GM20431 (cell line): ENCODE measurements around the gene PANX3.

Source experiments
- in situ Hi-C: fragments of 300-500 bp; cut with MseI, MboI; formaldehyde crosslinking; loops from one replicate; pipeline ENCODE4 v1.15.0; 2020; ENCODE audit warnings: low sequenced_read_pairs; ENCODE audit not compliant: unreplicated experiment

PANX3 gene

DNA sequence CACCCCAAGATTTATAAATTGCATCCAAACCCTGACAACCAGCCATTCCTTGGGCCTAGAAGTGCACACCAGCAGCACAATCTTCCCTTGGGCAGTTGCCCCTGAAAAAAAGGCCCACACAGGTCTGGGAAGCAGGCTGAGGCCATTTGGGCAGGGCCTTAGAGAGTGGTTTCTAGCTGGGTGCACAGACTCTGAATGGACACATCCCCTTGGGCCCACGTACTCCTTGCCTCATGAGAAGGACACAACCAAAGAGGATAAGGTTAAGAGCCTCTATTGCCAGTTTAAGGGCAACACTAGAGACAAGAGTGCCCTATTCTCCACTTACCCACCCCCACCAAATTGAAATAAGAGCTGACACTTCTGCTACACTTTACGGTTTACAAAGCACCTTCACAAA lies 933 bp upstream of the PANX3 start:
- in situ Hi-C loops: no loop called here

DNA sequence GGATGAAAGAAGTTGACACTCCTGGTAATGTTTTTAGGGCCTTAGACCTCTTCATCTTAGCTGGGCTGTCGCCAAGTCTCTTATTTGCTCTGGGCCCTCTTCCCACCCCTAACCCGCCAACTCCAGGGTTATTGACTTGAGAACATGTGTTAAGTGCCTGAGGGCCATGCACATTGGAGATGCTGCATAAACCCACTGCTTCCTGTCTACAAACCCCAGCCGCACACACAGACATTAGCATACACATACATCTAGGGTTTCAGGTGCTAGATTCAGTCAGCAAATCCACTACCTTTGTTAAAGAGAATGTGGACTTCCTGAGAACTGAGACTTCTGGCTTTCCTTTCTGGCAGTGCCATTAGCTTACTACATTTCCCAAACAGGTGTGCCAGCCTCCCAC lies 817 bp downstream of the PANX3 start:
- in situ Hi-C loops: no loop called here

- in situ Hi-C loops: no loop called here
Observed at GRCh38 chr11:124612567-124613246, 1.5 kb downstream of the PANX3 start.

- in situ Hi-C loops: no loop called here
Observed at GRCh38 chr11:124618863-124619262, 7.6 kb downstream of the PANX3 start.

DNA sequence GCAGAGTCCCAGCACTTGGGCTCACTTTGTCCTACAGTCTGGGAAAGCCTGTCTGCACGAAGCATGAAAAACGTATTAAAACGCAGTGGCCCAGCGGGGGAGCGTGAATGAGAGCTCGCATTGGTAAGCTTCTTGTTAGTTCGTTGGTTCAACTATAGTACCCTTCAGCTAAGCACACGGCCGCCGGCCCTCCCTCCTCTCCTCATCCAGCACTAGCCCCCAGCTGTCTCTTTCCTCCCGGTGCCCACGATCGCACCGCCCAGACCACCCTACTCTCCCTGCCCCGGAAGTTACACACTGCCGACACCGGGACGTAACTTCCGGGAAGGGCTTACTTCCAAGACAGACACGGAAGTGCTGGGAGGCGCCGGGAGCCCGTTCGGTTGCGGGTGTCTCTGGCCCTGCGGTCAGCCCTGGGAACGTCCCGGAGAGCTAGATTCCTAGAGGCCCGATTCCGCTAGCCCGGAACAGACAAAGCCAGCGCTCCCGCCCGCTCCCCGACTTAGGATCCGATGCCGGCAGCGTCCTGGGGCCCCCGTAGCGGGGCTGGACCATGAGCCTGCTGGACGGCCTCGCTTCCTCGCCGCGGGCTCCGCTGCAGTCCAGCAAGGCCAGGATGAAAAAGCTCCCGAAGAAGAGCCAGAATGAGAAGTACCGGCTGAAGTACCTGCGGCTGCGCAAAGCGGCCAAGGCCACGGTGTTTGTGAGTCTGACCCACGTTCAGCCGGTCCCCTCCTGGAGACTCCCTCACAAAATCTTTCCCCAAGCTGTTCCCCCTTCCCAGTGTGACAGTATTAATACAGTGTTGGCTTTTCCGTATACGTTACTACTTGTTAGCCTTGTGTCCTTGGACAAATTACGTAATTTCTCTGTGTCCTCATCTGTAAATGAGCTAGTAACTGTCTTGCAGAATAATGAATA lies 11.6 kb downstream of the PANX3 start, which contains the start of gene TBRG1:
TSS of gene TBRG1 (plus strand) at position 334 of the 921 bp plus-strand sequence. CDS start at position 554, 220 bp downstream.
- in situ Hi-C loops: no loop called here

DNA sequence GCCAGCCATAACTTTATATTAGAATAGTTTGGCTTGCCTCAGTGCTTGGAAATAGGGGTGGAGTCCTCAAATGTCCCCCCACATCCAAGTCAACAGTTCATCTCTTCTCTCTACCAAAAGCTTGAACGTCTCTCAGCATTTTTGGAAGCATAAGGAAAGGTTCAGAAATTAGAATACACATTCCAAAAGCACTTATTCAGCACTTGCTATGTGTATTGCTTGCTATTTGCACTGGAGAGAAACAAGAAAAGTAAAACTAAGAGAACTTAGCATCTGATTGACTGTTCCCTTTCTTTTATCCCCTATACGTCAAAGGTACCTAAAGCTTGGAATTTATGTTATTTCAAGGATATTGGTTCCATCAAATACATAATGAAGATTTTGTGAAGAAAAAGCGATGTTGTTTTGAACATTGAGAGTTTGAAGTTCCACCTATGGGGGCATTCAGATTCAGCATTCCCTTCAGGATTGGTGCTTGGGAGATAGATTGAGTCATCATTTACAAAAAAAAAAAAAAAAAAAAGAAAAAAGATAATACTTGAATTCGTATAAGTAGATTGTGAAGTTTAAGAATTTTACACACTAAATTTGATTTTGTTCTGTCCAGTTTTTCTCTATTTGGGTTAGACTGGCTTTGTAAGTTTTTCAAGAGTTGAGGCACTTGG lies 12.8 kb downstream of the PANX3 start:
- in situ Hi-C loops: no loop called here

GRCh38 chr11:124625504-124626168 lies 14.4 kb downstream of the PANX3 start:
- in situ Hi-C loops: no loop called here

DNA sequence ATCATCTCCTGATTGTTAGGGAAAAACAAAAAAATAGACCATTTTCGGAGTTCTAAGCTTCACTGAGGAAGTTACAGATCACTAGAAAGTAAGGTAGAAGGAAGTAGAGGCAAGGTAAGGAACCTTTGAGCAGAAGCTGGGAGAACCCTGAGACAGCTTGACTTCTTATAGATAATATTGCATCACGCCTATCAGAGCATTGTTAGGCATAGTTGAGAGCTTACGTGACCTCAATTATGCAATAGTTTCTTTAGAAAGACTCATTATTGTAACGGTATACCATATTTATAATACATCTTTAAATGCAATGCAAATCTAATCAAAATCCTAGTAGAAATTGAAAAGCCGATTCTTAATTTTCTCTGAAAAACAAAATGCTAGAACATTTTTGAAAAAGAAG lies 16.3 kb downstream of the PANX3 start:
- in situ Hi-C loops: no loop called here

DNA sequence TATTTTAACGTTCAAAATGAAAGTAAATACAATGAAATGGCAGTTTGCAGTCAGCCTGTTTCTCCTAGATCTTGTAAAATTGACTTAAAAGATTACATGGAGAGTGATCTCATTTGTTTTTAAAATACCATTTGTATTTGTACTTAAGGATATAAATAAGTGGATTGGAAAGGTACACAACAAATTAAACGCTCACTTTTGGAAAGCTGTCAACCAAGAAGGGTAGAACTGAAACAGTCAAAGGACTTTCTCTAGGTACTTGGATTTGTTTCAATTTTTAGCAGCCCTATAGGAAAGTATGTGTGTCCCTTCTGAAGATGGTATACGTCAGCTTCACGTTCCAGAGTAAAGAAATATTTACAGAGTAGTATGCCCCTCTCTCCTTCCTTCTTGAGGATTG lies 18.7 kb downstream of the PANX3 start:
- in situ Hi-C loops: no loop called here

GRCh38 chr11:124633355-124633754 lies 22.1 kb downstream of the PANX3 start:
- in situ Hi-C loops: no loop called here

DNA sequence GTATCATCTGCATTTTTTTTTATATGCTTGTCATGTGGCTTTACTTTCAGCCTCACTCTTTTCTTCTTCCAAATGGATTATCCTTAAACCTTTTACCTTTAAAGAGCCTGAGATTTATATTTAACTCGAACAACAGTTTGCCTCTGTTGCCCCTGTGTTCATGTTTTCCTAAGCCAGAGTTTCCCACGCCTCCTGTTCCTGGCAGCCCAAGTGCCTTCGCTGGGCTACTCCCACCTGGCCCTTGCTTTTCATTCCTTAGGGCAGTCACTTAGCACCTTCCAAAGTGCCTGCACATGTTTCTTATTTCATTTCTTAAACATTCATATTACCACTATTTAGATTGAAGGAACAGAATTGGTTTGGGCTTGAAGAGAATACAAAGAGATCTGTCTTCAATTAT lies 24.7 kb downstream of the PANX3 start:
- in situ Hi-C loops: no loop called here

GRCh38 chr11:124638500-124638899 lies 27.3 kb downstream of the PANX3 start:
- in situ Hi-C loops: no loop called here

GRCh38 chr11:124639186-124639585 lies 28.0 kb downstream of the PANX3 start:
- in situ Hi-C loops: no loop called here

DNA sequence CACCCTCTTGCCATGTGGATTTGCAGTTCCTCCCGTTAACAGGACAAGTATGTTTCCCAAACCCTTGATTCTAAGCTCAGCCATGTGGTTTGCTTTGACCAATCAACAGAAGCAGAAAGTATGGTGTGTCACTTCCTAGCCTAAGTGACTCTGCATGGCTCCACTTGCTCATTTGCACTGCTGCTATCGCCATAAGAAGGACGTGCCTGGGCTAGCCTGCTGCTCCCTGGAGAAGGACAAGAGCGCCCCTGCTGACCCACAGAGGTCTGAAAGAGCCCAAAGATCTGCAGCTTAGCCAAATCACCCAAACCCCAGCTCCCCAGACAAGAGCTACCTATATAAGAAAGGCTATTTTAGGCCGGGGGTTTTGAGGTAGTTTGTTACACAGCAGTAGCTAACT lies 29.4 kb downstream of the PANX3 start:
- in situ Hi-C loops: no loop called here

- in situ Hi-C loops: no loop called here
Observed at GRCh38 chr11:124642628-124643027, 31.4 kb downstream of the PANX3 start.

DNA sequence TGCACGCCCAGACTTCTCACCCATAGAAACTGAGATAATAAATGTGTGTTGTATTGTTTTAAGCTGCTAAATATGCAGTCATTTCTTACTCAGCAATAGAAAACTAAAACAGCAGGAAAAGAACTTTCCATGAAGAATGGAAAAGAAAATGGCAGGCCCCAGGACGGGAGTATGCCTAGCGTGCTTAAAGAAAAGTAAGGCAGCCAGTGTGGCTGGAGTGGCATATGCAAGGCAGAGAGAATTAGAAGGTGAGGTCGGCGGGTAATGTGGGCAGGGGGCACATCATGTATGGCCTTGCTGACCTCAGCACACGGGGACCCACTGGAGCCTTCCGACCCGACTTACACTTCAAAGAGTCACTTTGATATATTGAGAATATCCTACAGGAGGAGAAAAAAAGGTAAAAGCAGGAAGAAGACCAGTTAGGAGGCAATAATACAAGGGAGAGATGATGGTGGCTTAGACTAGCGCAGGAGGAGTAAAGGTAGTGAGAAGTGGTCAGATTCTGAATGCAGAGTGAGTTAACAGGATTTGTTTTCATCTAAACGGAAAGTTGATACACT lies 31.9 kb downstream of the PANX3 start:
- in situ Hi-C loops: no loop called here

DNA sequence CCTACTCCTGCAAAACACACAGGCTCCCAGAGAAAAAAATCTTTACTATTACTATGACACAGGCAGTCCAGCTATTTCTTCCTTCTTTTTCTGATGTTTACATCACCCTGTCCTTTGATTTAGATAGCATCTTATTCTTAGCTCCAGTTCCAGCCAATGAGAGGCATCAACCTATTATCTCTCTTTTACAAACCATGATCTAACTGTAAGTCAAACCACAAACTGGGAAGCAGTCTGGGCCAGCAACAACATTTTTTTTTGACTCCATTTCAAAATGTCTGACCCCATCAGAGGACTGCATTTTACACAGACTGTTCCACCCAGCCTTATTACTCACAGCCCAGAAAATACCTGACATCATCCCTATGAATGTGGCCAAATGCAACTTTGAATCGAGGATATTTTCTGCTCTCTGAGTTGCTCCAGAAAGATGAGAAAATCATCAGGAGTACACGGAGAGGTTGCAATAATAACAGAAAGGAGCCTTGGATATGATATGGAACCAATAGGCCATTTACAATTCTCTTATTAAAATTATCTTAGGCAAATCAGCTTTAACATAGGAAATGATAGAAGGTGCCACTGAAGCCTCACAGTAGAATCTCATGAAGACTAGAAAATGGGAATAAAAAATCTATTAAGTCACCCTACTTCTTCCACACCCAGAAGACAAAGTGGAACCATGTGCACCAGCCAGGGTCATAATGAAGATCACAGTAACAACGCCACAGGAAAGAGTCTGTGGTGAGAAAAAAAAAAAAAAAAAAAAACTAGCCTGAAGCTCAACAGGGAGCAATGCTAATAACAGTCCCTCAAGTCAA lies 32.6 kb downstream of the PANX3 start:
- in situ Hi-C loops: no loop called here

DNA sequence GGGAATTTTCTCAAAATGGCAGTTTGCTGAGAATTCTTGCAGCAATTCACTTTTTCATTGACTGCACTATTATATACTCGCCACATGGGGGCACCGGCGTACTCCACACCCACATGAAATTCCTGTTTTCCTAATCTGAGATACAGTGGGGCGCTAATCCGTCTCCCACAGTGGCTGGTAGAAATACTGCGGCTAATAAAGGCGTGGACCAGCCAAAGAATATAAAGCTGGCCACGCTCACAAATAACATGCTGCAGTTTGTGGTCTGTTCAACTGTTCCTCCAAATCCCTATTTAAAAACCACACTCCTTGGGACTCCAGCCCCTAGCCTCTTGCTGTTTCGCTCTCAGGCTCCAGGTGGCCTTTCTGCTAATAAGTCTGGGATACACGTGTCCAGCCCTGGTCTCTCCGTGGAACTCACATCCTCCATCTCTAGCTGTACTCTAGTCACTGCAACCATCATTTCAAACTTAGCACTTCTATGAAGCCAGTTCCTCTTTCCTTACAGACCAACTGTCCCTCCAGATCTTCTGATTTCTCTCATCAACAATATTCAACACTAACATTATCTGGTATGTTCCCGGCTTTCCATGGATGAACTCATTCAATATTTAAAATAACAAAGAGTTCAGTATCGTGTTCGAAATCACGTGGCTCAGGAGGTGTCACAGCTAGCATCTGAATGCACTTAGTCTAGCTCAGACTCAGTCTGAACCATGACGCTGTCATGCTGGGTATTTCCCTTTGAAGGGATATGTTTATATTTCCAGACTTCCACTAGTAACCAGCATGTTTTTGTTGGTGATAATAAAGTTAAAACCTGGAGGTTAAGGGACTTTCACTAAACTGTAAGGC lies 33.4 kb downstream of the PANX3 start:
- in situ Hi-C loops: no loop called here
